Myocyte (in vitro differentiated cells): ENCODE results near the gene RIPPLY3. TPM values are rescaled to one million over a fixed set of nuclear protein-coding genes. Genes with fewer than 3 reads are reported as not detected.
"Not testable (repeated sequence)": the region's sequence is repeated elsewhere in the genome, so short reads cannot be mapped to it uniquely, and the experiment has no call there.

Experiments
- DNase-seq: peaks from one replicate; pipeline ENCODE4 v3.0.0-alpha.2; 2012; ENCODE audit warnings: low read depth
- total RNA-seq: library from RNA; depleted of rRNA; stranded (reverse); fragments of >200 nt; gene quantifications from 2 replicates; pipeline ENCODE4 v1.2.3, GENCODE V29; 2014

RIPPLY3 gene
- total RNA-seq, 1 donor from 2014 or later: not detected

- DNase-seq: peak; percentile 39
These were observed 26.0 kb upstream of the RIPPLY3 start for GRCh38 chr21:36980280-36981048.

GRCh38 chr21:36981049-36981391 lies 25.5 kb upstream of the RIPPLY3 start:
- DNase-seq: no peak

- DNase-seq: no peak
These were observed 24.4 kb upstream of the RIPPLY3 start for GRCh38 chr21:36981977-36982700.

- no peak for DNase-seq
These were observed 20.5 kb upstream of the RIPPLY3 start for GRCh38 chr21:36985751-36986594.

- no peak for DNase-seq
These were observed 18.7 kb upstream of the RIPPLY3 start for GRCh38 chr21:36987845-36988244.

- no peak for DNase-seq
These were observed 18.0 kb upstream of the RIPPLY3 start for GRCh38 chr21:36988536-36988935.

GRCh38 chr21:36989199-36989698 lies 17.3 kb upstream of the RIPPLY3 start:
- DNase-seq: not testable (repeated sequence)

- peak; percentile 94 for DNase-seq
These were observed 16.6 kb upstream of the RIPPLY3 start for GRCh38 chr21:36989699-36990507.

GRCh38 chr21:36990508-36991205 lies 15.8 kb upstream of the RIPPLY3 start:
- no peak for DNase-seq

- DNase-seq: no peak
These were observed 13.8 kb upstream of the RIPPLY3 start for GRCh38 chr21:36992671-36993070.

- DNase-seq: no peak
These were observed 11.9 kb upstream of the RIPPLY3 start for GRCh38 chr21:36994501-36995158.

- DNase-seq: not testable (repeated sequence)
These were observed 11.2 kb upstream of the RIPPLY3 start for GRCh38 chr21:36995285-36995684.

- no peak for DNase-seq
These were observed 7.2 kb upstream of the RIPPLY3 start for GRCh38 chr21:36999131-36999898.

- no peak for DNase-seq
These were observed 6.1 kb upstream of the RIPPLY3 start for GRCh38 chr21:37000381-37000780.

GRCh38 chr21:37001441-37001840 lies 5.1 kb upstream of the RIPPLY3 start:
- DNase-seq: no peak

- DNase-seq: not testable (repeated sequence)
These were observed 3.7 kb upstream of the RIPPLY3 start for GRCh38 chr21:37002851-37003250.

GRCh38 chr21:37003917-37004316 lies 2.6 kb upstream of the RIPPLY3 start:
- DNase-seq: not testable (repeated sequence)

- no peak for DNase-seq
These were observed 685 bp upstream of the RIPPLY3 start for GRCh38 chr21:37005548-37006485.
